Tibial nerve (tissue), 4 donors: Measurements from ENCODE around the gene C1orf141. TPM values are rescaled to one million over a fixed set of nuclear protein-coding genes. Genes with fewer than 3 reads are reported as not detected.

Source experiments
- DNase-seq, 2 donors: peaks; one replicate each; pipeline ENCODE4 v3.0.0-alpha.2; 2019; ENCODE audit warnings: low spot score in 2 of 2
- H3K27ac ChIP-seq, 4 donors: fragments of 200-600 bp; sonication (generic) in 3 of 4; one replicate each; pipeline ENCODE4 v1.5.1; 2017 to 2019; ENCODE audit warnings: mild to moderate bottlenecking in 1 of 4
- H3K27me3 ChIP-seq, 2 donors: fragments of 200-600 bp; sonication (generic) in 1 of 2; one replicate each; pipeline versions ENCODE4 v1.5.1 to v1.6.0; 2017 to 2019
- H3K36me3 ChIP-seq, 3 donors: fragments of 200-600 bp; sonication (generic); one replicate each; pipeline ENCODE4 v1.5.1; 2018 to 2019
- H3K4me1 ChIP-seq, 4 donors: fragments of 200-600 bp; sonication (generic) in 3 of 4; one replicate each; pipeline ENCODE4 v1.5.1; 2017 to 2019
- H3K4me3 ChIP-seq, 4 donors: fragments of 200-600 bp; sonication (generic) in 3 of 4; one replicate each; pipeline ENCODE4 v1.5.1; 2017 to 2019; ENCODE audit warnings: mild to moderate bottlenecking in 1 of 4, moderate library complexity in 1 of 4
- H3K9me3 ChIP-seq, 4 donors: fragments of 200-600 bp; sonication (generic) in 3 of 4; one replicate each; pipeline ENCODE4 v1.5.1; 2017 to 2019
- EP300 ChIP-seq, 2 donors: sonication (generic); formaldehyde crosslinking; IDR thresholded peaks; one replicate each; pipeline ENCODE4 v1.6.1; 2017; ENCODE audit warnings: antibody characterized with exemption in 2 of 2, mild to moderate bottlenecking in 1 of 2
- POLR2A ChIP-seq, 2 donors: fragments of 450-650 bp; IDR thresholded peaks; one replicate each; pipeline ENCODE4 v1.6.1; 2017; ENCODE audit warnings: antibody characterized with exemption in 2 of 2, mild to moderate bottlenecking in 2 of 2, moderate library complexity in 2 of 2
- WGBS, 2 donors: methylation state at CpG; one replicate each; pipeline ENCODE4 v1.1.5; 2018; 5-methylcytosine and 5-hydroxymethylcytosine counted together
- total RNA-seq, 4 donors: library from RNA; depleted of rRNA; stranded (reverse); fragments of >200 nt; gene quantifications; one replicate each; pipeline ENCODE4 v1.1.0, GENCODE V29; 2016
- TF ChIP-seq, protein P1 (sequence below), 5 experiments: fragments of 200-600 bp in 3 of 5; fragments of 450-650 bp in 2 of 5; sonication (generic) in 3 of 5; IDR thresholded peaks; one replicate each; pipeline ENCODE4 v1.5.1; 2016 to 2019; ENCODE audit warnings: antibody characterized with exemption in 5 of 5, mild to moderate bottlenecking in 3 of 5, moderate library complexity in 2 of 5

The C1orf141 gene
- total RNA-seq, 4 donors from 2014 or later = not detected

DNA sequence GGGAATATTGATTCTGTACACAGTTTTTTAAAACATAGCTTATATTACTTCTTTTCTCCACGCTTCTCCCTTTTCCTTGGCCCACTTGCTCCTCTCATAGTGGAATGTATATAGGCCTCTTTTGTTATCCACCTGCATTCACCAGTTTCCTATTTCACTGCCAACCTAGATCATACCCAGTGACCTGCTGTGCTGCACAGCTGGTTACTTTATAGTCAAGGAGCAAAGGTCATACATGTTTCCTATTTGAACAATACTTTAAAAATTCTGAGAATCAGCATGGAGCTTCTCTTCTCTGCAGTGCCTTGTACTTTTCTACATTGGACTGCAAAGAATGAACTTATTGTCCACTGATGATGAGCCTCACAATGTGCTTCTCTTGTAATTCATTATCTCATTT is 76.5 kb downstream of the C1orf141 start:
- Histone ChIP-seq H3K36me3 (no peaks in the 10 kb centered on the region), H3K4me1 (peaks cover 0 to 4% (median 0%) of the 10 kb centered on the region in 4 donors), H3K9me3 (no peaks in the 10 kb centered on the region), H3K4me3 (no peak overlapping the region), H3K27ac (no peak overlapping the region), H3K27me3 (no peaks in the 10 kb centered on the region)
- no peak for TF ChIP-seq POLR2A (IDR thresholded peaks at IDR 0.05)
- no peak for TF ChIP-seq EP300 (IDR thresholded peaks at IDR 0.05)
- TF ChIP-seq, protein P1, sequence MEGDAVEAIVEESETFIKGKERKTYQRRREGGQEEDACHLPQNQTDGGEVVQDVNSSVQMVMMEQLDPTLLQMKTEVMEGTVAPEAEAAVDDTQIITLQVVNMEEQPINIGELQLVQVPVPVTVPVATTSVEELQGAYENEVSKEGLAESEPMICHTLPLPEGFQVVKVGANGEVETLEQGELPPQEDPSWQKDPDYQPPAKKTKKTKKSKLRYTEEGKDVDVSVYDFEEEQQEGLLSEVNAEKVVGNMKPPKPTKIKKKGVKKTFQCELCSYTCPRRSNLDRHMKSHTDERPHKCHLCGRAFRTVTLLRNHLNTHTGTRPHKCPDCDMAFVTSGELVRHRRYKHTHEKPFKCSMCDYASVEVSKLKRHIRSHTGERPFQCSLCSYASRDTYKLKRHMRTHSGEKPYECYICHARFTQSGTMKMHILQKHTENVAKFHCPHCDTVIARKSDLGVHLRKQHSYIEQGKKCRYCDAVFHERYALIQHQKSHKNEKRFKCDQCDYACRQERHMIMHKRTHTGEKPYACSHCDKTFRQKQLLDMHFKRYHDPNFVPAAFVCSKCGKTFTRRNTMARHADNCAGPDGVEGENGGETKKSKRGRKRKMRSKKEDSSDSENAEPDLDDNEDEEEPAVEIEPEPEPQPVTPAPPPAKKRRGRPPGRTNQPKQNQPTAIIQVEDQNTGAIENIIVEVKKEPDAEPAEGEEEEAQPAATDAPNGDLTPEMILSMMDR (IDR thresholded peaks at IDR 0.05) = no peak
- no peak for DNase-seq
- WGBS, 2 donors = 93 to 97% methylated on average over 1 of the region's 1 CpG

DNA sequence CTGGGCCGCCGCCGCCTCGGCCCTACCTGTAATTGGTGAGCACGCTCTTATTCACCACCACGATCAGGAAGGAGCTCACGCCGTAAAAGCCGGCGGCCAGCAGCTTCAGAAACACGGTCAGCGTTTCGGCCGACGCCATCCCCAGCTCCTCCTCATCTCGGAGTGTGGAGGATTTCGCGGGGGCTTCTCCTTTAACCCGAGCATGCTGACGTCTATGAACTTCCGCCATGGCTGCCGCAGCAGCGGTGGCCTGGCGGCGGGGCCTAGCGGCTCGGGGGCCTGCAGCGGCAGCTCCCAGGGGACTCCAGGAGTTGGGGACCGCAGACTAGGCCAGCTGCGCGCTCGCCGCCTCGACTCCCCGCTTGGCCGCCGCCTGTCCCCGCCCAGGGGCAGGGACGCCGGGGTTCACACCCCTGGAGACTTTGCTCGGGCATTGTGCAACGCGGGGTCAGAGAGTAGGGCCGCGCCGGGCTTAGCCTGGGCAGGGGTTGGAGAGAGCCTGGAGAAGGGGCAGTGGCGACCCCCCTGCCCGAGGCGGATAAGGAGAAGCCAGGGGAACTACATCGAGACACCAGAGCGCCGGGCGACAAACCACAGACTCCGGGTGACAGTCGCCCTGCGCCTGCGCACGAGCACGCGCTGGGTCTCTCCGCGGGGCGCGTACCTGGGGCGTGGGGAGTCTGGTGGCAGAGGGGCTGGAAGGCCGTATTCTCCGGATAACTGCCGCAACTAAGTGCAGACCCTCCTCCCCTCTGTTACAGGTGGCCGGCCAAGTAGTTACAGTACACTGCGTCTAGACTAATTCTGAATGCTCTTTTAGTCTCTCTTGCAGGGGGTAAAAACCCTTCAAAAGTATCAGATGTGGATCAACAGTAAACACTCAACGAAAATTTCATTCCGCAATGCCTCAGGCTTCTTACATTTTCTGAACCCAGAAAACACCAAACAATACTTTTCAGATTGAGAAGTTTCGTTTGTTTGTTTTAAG is 80.7 kb downstream of the C1orf141 start, which contains the start of gene SLC35D1:
Gene SLC35D1 (minus strand): TSS at position 364 of the 988 bp plus-strand sequence. CDS start 135 bp downstream, at position 229.
- Histone ChIP-seq H3K9me3 (no peaks in the 10 kb centered on the region), H3K27me3 (no peaks in the 10 kb centered on the region), H3K27ac (peak within 1 kb of the TSS; percentile 89 to 98 (median 92)), H3K4me1 (peaks cover 0 to 23% (median 9%) of the 10 kb centered on the region in 4 donors), H3K36me3 (peaks cover 0 to 4% (median 0%) of the 10 kb centered on the region in 3 donors), H3K4me3 (peak within 1 kb of the TSS; percentile 63 to 97 (median 76))
- peak; percentile 46 to 58 for DNase-seq
- TF ChIP-seq EP300 (IDR thresholded peaks at IDR 0.05) (peak in 1 of 2 donors; percentile 78), POLR2A (IDR thresholded peaks at IDR 0.05) (peak; percentile 12 to 35)
- TF ChIP-seq, protein P1 (IDR thresholded peaks at IDR 0.05) = no peak
- 1% methylated on average over 38 to 46 of the region's 73 CpGs for WGBS, 2 donors

DNA sequence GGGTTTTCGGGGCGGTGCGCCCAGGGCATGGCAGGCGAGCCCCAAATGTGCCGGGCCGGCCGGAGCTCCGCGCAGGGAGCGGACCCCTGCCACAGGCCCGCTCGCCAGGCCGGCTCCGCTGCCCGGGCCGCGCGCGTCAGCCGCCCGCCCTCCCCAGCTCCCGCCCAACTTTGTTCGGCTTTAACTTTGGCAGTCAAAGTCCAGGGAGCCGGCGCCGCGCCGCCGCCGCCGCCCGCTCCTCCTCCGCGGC is 81.3 kb downstream of the C1orf141 start:
- H3K4me1 ChIP-seq = peaks cover 0 to 23% (median 9%) of the 10 kb centered on the region in 4 donors
- TF ChIP-seq POLR2A (IDR thresholded peaks at IDR 0.05) = no peak
- TF ChIP-seq, protein P1 (IDR thresholded peaks at IDR 0.05) = no peak
- TF ChIP-seq EP300 (IDR thresholded peaks at IDR 0.05) = no peak
- peak overlapping the region; percentile 89 to 98 (median 92) for H3K27ac ChIP-seq
- H3K36me3 ChIP-seq = peaks cover 0 to 10% (median 0%) of the 10 kb centered on the region in 3 donors
- H3K4me3 ChIP-seq = peak overlapping the region; percentile 63 to 97 (median 76)
- H3K27me3 ChIP-seq = no peaks in the 10 kb centered on the region
- no peaks in the 10 kb centered on the region for H3K9me3 ChIP-seq
- DNase-seq = no peak
- WGBS, 2 donors = 1% methylated on average over 30 to 33 of the region's 34 CpGs

DNA sequence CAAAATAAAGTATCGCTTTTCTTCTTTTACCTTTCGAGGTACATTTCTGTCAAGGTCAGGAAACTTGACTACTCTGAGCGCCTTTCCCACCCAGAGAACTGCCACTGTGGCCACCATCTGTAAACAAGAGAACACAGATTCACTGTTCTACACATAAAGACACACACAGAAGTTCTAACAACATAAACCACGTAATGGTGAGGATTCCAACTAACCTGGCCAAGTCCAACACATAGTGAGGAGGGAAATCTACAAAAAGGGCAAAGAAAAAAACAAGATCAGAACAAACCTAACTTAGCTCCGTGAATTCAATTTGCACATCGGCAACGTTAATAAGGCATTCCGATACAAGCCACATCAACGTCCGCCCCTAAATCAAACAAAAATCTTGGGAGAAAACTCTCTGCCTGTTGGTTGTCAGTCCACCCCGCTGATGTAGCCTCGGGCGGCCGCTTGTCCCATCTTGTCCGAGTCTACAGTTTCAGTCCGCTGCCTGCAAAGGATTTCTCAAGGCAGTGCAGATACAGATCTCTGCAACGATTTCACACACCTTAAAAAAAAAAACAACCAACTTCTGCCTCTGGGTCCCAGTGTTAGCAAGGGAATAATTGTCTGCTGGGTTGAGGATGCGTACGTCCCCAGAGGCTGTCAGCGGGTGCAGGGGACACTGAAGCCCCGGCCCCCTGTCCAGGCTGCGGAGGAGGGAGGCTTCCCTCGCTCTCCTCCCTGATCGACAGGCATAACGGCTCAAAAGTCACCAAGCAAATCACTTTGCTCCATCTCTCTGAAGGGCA is 81.8 kb downstream of the C1orf141 start:
- H3K27me3 ChIP-seq = no peaks in the 10 kb centered on the region
- no peak for TF ChIP-seq EP300 (IDR thresholded peaks at IDR 0.05)
- TF ChIP-seq, protein P1 (IDR thresholded peaks at IDR 0.05) = no peak
- TF ChIP-seq POLR2A (IDR thresholded peaks at IDR 0.05) = no peak
- H3K36me3 ChIP-seq = peaks cover 0 to 16% (median 0%) of the 10 kb centered on the region in 3 donors
- H3K27ac ChIP-seq = peak overlapping the region; percentile 89 to 98 (median 92)
- H3K4me1 ChIP-seq = peaks cover 0 to 23% (median 9%) of the 10 kb centered on the region in 4 donors
- no peaks in the 10 kb centered on the region for H3K9me3 ChIP-seq
- H3K4me3 ChIP-seq = peak overlapping the region; percentile 63 to 97 (median 76)
- DNase-seq = peak; percentile 23 to 33
- 2 to 4% methylated on average over 25 of the region's 25 CpGs for WGBS, 2 donors
